ES-I3 (cell line): ENCODE measurements around the gene TPSAB1.

ENCODE experiments used
- H3K36me3 ChIP-seq: 2 replicates; pipeline ENCODE4 v1.6.1; 2013; ENCODE audit warnings: mild to moderate bottlenecking, low read length, control low read depth, moderate library complexity; ENCODE audit not compliant: insufficient read depth
- H3K4me1 ChIP-seq: 2 replicates; pipeline ENCODE4 v1.6.1; 2013; ENCODE audit warnings: mild to moderate bottlenecking, control low read depth, low read length; ENCODE audit not compliant: insufficient read depth
- H3K9ac ChIP-seq: 2 replicates; pipeline ENCODE4 v1.6.1; 2013; ENCODE audit warnings: low read depth, mild to moderate bottlenecking, low read length, moderate library complexity
- H3K9me3 ChIP-seq: 2 replicates; pipeline ENCODE4 v1.6.1; 2013; ENCODE audit warnings: mild to moderate bottlenecking, low read length, moderate library complexity; ENCODE audit not compliant: control insufficient read depth, insufficient read depth

The TPSAB1 gene

GRCh38 chr16:1272453-1273198, 32.1 kb downstream of the TPSAB1 start:
- no peaks in the 10 kb centered on the region for H3K4me1 ChIP-seq
- no peaks in the 10 kb centered on the region for H3K9me3 ChIP-seq
- no peak overlapping the region for H3K9ac ChIP-seq
- no peaks in the 10 kb centered on the region for H3K36me3 ChIP-seq

DNA sequence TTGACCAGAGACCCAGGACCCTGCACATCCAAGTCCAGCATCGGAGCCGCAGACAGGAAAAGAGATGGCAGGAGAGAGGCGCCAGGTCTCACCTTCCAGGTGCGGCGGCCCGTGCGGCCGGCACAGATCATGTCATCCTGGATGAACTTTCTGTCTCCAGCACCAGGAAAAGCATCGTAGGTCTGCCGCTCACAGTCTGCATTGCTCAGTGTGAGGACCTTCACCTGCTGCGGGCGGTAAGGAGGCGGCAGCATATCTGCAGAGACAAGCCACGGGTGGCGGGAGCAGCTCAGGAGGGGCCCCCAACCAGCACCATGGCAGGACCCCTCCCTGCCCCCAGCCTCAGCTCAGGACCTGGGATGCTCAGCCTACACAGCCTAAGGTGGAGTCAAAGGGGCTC, 33.3 kb downstream of the TPSAB1 start:
- no peaks in the 10 kb centered on the region for H3K9me3 ChIP-seq
- no peaks in the 10 kb centered on the region for H3K4me1 ChIP-seq
- no peaks in the 10 kb centered on the region for H3K36me3 ChIP-seq
- no peak overlapping the region for H3K9ac ChIP-seq

- Histone ChIP-seq H3K36me3 (no peaks in the 10 kb centered on the region), H3K4me1 (no peaks in the 10 kb centered on the region), H3K9ac (no peak overlapping the region), H3K9me3 (no peaks in the 10 kb centered on the region)
These were observed 34.3 kb downstream of the TPSAB1 start for GRCh38 chr16:1274767-1275166.

DNA sequence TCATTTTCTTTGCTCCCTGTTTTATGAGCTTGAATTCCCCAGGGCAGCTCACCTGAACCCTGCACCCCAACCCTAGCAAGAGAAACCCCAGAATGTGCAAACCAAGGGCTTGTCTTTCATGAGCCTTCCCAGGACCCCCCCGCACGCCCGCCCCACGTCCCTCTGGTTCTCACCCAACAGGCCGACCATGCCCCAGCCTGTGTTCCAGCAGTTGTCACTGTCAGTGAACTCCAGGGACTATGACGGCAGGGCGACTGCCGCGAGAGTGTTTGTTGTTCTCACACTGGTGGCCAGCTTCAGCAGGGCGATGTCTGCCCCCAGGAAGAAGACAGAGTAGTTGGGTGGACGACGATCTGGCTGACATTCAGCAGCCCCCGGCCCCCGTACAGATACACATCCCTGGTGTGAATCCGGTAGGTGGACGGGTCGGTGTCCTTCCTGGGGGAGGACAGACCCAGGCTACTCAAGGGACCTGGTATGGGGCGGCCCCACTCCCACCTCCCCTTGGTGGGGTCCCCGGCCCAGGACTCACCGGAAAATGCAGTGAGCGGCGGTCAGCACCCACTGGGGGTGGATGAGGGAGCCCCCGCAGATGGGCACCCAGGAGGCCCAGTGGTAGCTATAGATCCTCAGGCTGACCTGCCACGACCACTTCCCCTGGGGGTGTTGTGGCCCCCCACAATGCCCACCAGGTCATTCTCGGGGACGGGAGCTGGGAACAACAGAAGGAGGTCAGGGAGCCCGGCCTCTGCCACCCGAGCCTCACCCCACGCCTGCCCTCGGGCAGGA, 35.5 kb downstream of the TPSAB1 start:
- no peaks in the 10 kb centered on the region for H3K36me3 ChIP-seq
- H3K9ac ChIP-seq = no peak overlapping the region
- H3K4me1 ChIP-seq = no peaks in the 10 kb centered on the region
- no peaks in the 10 kb centered on the region for H3K9me3 ChIP-seq

GRCh38 chr16:1276580-1276878, 36.0 kb downstream of the TPSAB1 start:
- no peak overlapping the region for H3K9ac ChIP-seq
- H3K36me3 ChIP-seq = no peaks in the 10 kb centered on the region
- no peaks in the 10 kb centered on the region for H3K4me1 ChIP-seq
- no peaks in the 10 kb centered on the region for H3K9me3 ChIP-seq

GRCh38 chr16:1277151-1277598, 36.7 kb downstream of the TPSAB1 start:
- Histone ChIP-seq H3K9ac (no peak overlapping the region), H3K9me3 (no peaks in the 10 kb centered on the region), H3K4me1 (no peaks in the 10 kb centered on the region), H3K36me3 (no peaks in the 10 kb centered on the region)

- H3K4me1 ChIP-seq = no peaks in the 10 kb centered on the region
- H3K9me3 ChIP-seq = no peaks in the 10 kb centered on the region
These were observed 37.2 kb downstream of the TPSAB1 start for GRCh38 chr16:1277617-1278282.

DNA sequence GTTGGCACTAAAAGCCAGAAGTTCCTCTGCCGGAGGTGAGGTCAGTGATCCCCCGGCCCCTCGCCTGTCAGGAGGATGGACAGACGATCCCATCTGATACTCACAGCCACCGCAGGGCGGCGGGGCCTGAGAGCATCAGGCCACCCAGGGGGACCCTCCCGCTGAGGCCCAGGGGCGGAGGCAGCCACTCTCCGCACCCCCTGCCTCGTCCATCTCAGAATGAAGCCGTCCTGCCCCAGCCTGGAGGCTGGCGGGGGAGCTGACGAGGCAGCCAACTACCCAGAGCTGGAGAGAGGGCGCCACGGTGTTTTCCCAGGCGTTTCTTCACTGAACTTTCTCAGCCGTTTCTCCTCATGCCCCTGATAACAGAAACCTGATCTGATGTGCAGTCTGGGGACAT, 38.0 kb downstream of the TPSAB1 start:
- Histone ChIP-seq H3K4me1 (peaks cover 5% of the 10 kb centered on the region), H3K9me3 (no peaks in the 10 kb centered on the region), H3K9ac (no peak overlapping the region), H3K36me3 (no peaks in the 10 kb centered on the region)

More at GRCh38 chr16:1277617-1278282, 37.2 kb downstream of the TPSAB1 start:
- Histone ChIP-seq H3K9ac (no peak overlapping the region), H3K36me3 (no peaks in the 10 kb centered on the region)

- no peak overlapping the region for H3K9ac ChIP-seq
- H3K4me1 ChIP-seq = peaks cover 8% of the 10 kb centered on the region
These were observed 38.8 kb downstream of the TPSAB1 start for GRCh38 chr16:1279081-1279944.

DNA sequence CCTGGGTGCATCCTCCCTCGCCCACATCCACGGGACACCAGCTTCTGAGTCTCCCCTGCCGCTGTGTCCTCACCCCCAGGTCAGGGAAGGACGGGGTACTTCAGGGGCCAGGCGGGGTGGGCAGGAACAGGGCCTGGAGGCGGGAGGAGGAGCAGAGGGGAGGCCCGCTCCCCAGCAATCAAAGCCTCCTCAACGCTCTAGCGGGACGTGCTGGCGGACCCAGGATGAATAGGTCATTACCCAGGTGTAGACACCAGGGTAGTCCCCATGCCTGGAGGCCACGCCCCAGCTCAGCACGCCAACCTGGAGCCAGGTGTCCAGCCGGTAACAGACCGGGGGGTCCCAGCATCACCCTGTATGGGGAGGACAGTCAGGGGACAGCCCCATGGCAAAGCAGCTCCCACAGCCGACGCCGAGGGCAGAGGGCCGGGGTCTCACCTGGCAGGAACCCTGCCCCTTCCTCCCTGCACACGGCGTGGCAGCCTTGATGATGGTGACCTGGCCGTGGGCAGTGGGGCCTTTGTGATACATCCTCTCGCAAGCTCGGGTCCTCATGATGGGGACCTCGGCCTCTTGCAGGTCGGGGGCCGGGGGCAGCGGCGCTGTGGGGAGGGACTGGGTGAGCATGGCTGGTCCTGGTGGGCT, 39.6 kb downstream of the TPSAB1 start:
- Histone ChIP-seq H3K36me3 (no peaks in the 10 kb centered on the region), H3K9ac (no peak overlapping the region), H3K9me3 (no peaks in the 10 kb centered on the region), H3K4me1 (peaks cover 8% of the 10 kb centered on the region)

More at GRCh38 chr16:1279081-1279944, 38.8 kb downstream of the TPSAB1 start:
- Histone ChIP-seq H3K9me3 (no peaks in the 10 kb centered on the region), H3K36me3 (no peaks in the 10 kb centered on the region)

DNA sequence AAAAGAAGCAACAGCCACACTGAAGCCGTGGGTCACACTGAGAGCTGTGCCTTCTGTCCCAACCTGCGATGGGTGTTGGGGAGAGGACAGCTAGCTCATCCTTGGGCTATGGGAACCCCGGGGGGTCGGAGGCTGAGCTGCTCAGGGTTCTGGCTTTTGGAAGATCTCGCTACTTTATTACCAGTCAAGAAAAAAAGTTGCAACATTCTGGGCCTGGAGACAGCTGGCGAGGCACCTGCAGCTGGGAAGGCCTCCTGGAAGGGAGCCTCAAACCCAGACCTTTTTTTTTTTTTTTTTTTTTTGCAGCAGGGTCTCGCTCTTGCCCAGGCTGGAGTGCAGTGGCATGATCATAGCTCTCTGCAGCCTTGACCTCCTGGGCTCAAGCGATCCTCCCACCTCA, 40.3 kb downstream of the TPSAB1 start:
- no peaks in the 10 kb centered on the region for H3K9me3 ChIP-seq
- H3K36me3 ChIP-seq = no peaks in the 10 kb centered on the region
- peaks cover 8% of the 10 kb centered on the region for H3K4me1 ChIP-seq
- no peak overlapping the region for H3K9ac ChIP-seq

GRCh38 chr16:1281517-1281916, 41.0 kb downstream of the TPSAB1 start:
- peaks cover 8% of the 10 kb centered on the region for H3K4me1 ChIP-seq
- no peak overlapping the region for H3K9ac ChIP-seq
- H3K9me3 ChIP-seq = no peaks in the 10 kb centered on the region
- H3K36me3 ChIP-seq = no peaks in the 10 kb centered on the region

DNA sequence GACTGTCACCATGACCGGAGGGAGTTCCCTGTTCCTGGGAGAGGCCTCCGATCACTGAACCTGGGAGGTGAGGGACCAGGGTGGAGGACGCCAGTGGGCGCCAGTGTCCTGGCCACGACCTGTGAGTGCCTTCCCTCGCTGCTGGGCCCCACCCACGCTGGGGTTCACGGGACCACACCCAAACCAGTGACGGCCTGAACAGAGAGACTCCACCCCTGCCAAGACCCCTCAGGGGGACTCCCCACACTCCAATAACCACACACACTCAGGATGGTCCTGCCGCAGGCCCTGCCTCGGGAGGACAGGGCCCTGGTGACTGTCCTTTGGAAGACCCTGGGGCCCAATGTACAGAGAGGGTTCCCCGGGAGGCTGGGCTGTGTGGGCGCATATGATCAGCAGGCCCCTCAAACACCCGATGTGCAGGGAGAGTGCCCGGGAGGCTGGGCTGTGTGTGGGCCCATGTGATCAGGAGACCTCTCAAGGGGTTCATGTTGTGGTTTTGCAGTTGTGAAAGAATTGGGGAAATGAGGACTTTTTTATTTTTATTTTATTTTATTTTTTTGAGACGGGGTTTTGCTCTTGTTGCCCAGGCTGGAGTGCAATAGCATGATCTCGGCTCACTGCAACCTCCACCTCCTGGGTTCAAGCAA, 41.9 kb downstream of the TPSAB1 start:
- no peak overlapping the region for H3K9ac ChIP-seq
- H3K36me3 ChIP-seq = no peaks in the 10 kb centered on the region
- peaks cover 8% of the 10 kb centered on the region for H3K4me1 ChIP-seq

More for the DNA sequence above, 41.9 kb downstream of the TPSAB1 start:
- H3K9me3 ChIP-seq = no peaks in the 10 kb centered on the region
